Measurements from ENCODE around the gene FOXJ1.

- no peak for TF ChIP-seq GATA3 (IDR thresholded peaks at IDR 0.05; ENCODE audit: low read depth, low read length)
- TF ChIP-seq GATA2 (IDR thresholded peaks at IDR 0.05; ENCODE audit: low read depth, low read length): no peak
These were observed 1.0 kb downstream of the FOXJ1 start for GRCh38 chr17:76139801-76140660.

All from SH-SY5Y (cell line).